ENCODE measurements around the gene CCL7. TPM values are rescaled to one million over a fixed set of nuclear protein-coding genes. Genes with fewer than 3 reads are reported as not detected.
A peak's percentile ranks its signal among the peaks of the same experiment; 100 is the strongest.

The CCL7 gene
- total and polyA plus RNA-seq, 9 of the 15 experiments (the other 6 are each of a cell fraction or from before 2014, with no cell fraction given), result not detected

DNA sequence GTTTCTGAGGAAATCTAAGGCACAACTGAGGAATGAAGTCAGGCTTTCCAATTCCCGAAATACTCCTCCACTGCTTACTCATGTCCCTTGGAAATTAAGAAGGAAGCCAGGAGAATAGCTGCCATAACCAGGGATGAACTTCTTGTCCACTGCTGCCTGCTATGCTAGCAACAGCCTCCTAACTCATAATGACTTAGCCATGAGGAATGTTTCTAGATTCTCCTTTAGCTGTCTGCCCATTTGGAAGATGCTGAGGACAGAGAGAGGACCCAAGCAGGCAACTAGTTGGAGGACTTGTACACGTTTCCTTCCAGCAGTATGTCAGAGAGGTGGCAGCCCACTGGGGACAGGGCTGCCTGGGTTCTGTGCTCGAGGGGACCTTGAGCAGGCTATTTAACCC is 15.9 kb upstream of the CCL7 start (continued):
- TF ChIP-seq ZNF3 (CRISPR knock-in tag; IDR thresholded peaks at IDR 0.05) (no peak), ZNF354B (CRISPR knock-in tag; IDR thresholded peaks at IDR 0.05) (no peak), HMGN3 (IDR thresholded peaks at IDR 0.05; ENCODE audit: borderline replicate concordance, extremely low read depth, insufficient read length, low read depth, low read length) (no peak), RAD51 (IDR thresholded peaks at IDR 0.05; ENCODE audit: borderline replicate concordance, low read depth) (no peak), CEBPB (tag; IDR thresholded peaks at IDR 0.05) (no peak)

DNA sequence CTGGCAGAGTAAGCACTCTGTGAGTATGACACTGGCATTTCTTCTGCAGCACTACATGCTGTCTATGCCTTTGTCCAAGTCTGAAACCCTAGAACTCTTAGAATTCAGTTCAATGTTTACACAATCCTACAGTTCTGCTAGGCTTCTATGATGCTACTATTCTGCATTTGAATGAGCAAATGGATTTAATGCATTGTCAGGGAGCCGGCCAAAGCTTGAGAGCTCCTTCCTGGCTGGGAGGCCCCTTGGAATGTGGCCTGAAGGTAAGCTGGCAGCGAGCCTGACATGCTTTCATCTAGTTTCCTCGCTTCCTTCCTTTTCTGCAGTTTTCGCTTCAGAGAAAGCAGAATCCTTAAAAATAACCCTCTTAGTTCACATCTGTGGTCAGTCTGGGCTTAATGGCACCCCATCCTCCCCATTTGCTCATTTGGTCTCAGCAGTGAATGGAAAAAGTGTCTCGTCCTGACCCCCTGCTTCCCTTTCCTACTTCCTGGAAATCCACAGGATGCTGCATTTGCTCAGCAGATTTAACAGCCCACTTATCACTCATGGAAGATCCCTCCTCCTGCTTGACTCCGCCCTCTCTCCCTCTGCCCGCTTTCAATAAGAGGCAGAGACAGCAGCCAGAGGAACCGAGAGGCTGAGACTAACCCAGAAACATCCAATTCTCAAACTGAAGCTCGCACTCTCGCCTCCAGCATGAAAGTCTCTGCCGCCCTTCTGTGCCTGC is 15.2 kb upstream of the CCL7 start, which contains the start of gene CCL2:
TSS of gene CCL2 (plus strand) at position 635 of the 730 bp plus-strand sequence. CDS start at position 700, 65 bp downstream.
- no peak within 1 kb of the TSS for H3K9ac ChIP-seq (ENCODE audit: insufficient read depth in 1 of 2, low read depth in 2 of 2, low read length in 2 of 2)
- no peak within 1 kb of the TSS for H3K4me3 ChIP-seq
- intact Hi-C loops (cut with micrococcal nuclease) (no loop called here), in situ Hi-C loops (cut with MboI) (no loop called here)
- peaks cover 0 to 3% of the 10 kb centered on the region in 2 experiments; a peak in 3 of 5 replicates for H3K27me3 ChIP-seq (ENCODE audit: control insufficient read depth in 2 of 2, insufficient read depth in 2 of 2, low read length in 2 of 2)
- H3K36me3 ChIP-seq (ENCODE audit: control insufficient read depth, insufficient read depth, low read length), result no peaks in the 10 kb centered on the region
- peaks cover 7 to 16% of the 10 kb centered on the region in 2 experiments; a peak in 4 of 5 replicates for H3K4me1 ChIP-seq (replicated peaks in 1 of 2; ENCODE audit: control insufficient read depth in 2 of 2, insufficient read depth in 2 of 2, low read length in 2 of 2)
- ATAC-seq (peak; percentile 75), FAIRE-seq (peak; percentile 11), DNase-seq (ENCODE audit: extremely low read depth in 1 of 4, low spot score in 3 of 4) (peak in 2 of 4 experiments; percentile 31 to 50)
- H3K27ac ChIP-seq (ENCODE audit: extremely low read depth, low read depth, low read length), result no peak within 1 kb of the TSS
- peak within 1 kb of the TSS; percentile 34; the same call in 1 of the 2 replicates for H2AFZ ChIP-seq (ENCODE audit: low read depth, low read length)
- peak within 1 kb of the TSS; percentile 45; the same call in 1 of the 2 replicates for H3K4me2 ChIP-seq (ENCODE audit: insufficient read depth, low read length)
- H3K79me2 ChIP-seq (ENCODE audit: control insufficient read depth, insufficient read depth, low read length), result no peaks in the 10 kb centered on the region
- ChIA-PET CTCF (ENCODE audit: low intra/inter-chr PET ratio) (no interaction called here), POLR2A (interaction anchor here (1.2 kb wide), 1 partner anchor 99 kb away, joined by 4 read pairs; no protein-coding TSS in a partner anchor)
- H3K9me1 ChIP-seq (ENCODE audit: control insufficient read depth, insufficient read depth, low read length), result no peaks in the 10 kb centered on the region
- H3K9me3 ChIP-seq (replicated peaks; ENCODE audit: control insufficient read depth, insufficient read depth, low read depth, low read length), result no peaks in the 10 kb centered on the region
- H4K20me1 ChIP-seq (replicated peaks; ENCODE audit: control insufficient read depth, insufficient read depth, low read length), result peaks cover 2% of the 10 kb centered on the region; the same call in 1 of the 2 replicates
- TF ChIP-seq, protein P1, sequence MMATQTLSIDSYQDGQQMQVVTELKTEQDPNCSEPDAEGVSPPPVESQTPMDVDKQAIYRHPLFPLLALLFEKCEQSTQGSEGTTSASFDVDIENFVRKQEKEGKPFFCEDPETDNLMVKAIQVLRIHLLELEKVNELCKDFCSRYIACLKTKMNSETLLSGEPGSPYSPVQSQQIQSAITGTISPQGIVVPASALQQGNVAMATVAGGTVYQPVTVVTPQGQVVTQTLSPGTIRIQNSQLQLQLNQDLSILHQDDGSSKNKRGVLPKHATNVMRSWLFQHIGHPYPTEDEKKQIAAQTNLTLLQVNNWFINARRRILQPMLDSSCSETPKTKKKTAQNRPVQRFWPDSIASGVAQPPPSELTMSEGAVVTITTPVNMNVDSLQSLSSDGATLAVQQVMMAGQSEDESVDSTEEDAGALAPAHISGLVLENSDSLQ (IDR thresholded peaks at IDR 0.05), result peak; percentile 75
- peak; percentile 52 for TF ChIP-seq ELF1 (tag; IDR thresholded peaks at IDR 0.05)
- no peak for TF ChIP-seq PML (IDR thresholded peaks at IDR 0.05; ENCODE audit: low read length)
- no peak for TF ChIP-seq MYBL2 (IDR thresholded peaks at IDR 0.05; ENCODE audit: low read depth)
- no peak for TF ChIP-seq MYBL2 (CRISPR knock-in tag; IDR thresholded peaks at IDR 0.05; ENCODE audit: borderline replicate concordance)
- TF ChIP-seq RCOR1 (IDR thresholded peaks at IDR 0.05; ENCODE audit: borderline replicate concordance in 1 of 2, low read depth in 2 of 2, low read length in 2 of 2), result peak in 1 of 2 experiments; percentile 14; a peak in 1 of 4 replicates
- no peak for TF ChIP-seq POU5F1 (IDR thresholded peaks at IDR 0.05; ENCODE audit: borderline replicate concordance, low read depth, low read length, partially characterized antibody)
- peak; percentile 35; the same call in 1 of the 2 replicates for TF ChIP-seq CTBP1 (IDR thresholded peaks at IDR 0.05; ENCODE audit: borderline replicate concordance)
- no TSS peak for BruUV-seq (replicated peaks)
- 4% methylated on average over 10 of the region's 11 CpGs for WGBS (ENCODE audit: insufficient coverage, low coverage, missing lambda C conversion rate)
